ENCODE measurements around the gene DIP2C. TPM values are rescaled to one million over a fixed set of nuclear protein-coding genes. Genes with fewer than 3 reads are reported as not detected.
A peak's percentile ranks its signal among the peaks of the same experiment; 100 is the strongest.

The DIP2C gene
- total RNA-seq, 1 donor from 2014 or later: 10.1 TPM

- Mint-ChIP-seq H3K27ac (peak overlapping the region; percentile 75), H3K4me3 (peak overlapping the region; percentile 19), H3K4me1 (peaks cover 73% of the 10 kb centered on the region)
Observed at GRCh38 chr10:608331-609261, 80.9 kb downstream of the DIP2C start.

DNA sequence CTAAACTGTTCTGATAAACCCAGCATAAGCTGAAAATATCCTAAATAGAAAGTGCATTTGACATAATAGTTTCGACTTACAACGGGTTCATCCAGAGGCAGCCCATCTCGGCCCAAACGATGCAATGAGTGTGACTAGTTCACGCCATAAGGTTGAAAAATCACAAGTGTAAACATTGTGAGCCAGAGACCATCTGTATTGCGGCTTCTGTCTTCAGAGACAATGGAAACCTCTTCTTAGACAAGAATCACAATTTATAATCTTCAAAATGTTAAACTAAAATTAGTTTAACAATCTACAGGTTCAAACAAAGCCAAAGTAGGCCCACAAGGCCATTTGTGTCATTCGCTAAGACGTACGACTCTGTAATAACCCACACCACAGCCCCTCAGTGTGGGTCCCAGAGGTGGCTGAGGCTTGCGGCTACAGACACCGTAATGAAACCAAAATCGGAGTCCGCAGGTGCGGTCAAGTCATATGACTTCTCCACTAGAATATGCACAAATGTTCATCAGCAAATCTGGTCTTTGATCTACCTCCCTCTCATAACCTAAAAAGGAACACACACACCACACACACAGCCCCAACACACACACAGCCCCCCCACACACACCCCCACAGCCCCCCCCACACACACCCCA lies 81.8 kb downstream of the DIP2C start:
- H3K27me3 ChIP-seq: no peaks in the 10 kb centered on the region
- H3K27ac ChIP-seq: no peak overlapping the region
- H3K27me3 Mint-ChIP-seq (ENCODE audit: insufficient read depth, low read depth): no peaks in the 10 kb centered on the region
- H3K4me2 ChIP-seq: no peak overlapping the region
- H2AFZ ChIP-seq (replicated peaks): no peak overlapping the region
- H3K36me3 ChIP-seq: no peaks in the 10 kb centered on the region
- H3K4me3 ChIP-seq: no peak overlapping the region
- H3K36me3 Mint-ChIP-seq: peaks cover 13% of the 10 kb centered on the region
- H3K4me3 Mint-ChIP-seq: no peak overlapping the region
- peaks cover 71% of the 10 kb centered on the region for H3K4me1 Mint-ChIP-seq
- H3K4me1 ChIP-seq: peaks cover 42% of the 10 kb centered on the region
- no peak for TF ChIP-seq EZH2phosphoT487 (IDR thresholded peaks at IDR 0.05)
- TF ChIP-seq, protein P1, sequence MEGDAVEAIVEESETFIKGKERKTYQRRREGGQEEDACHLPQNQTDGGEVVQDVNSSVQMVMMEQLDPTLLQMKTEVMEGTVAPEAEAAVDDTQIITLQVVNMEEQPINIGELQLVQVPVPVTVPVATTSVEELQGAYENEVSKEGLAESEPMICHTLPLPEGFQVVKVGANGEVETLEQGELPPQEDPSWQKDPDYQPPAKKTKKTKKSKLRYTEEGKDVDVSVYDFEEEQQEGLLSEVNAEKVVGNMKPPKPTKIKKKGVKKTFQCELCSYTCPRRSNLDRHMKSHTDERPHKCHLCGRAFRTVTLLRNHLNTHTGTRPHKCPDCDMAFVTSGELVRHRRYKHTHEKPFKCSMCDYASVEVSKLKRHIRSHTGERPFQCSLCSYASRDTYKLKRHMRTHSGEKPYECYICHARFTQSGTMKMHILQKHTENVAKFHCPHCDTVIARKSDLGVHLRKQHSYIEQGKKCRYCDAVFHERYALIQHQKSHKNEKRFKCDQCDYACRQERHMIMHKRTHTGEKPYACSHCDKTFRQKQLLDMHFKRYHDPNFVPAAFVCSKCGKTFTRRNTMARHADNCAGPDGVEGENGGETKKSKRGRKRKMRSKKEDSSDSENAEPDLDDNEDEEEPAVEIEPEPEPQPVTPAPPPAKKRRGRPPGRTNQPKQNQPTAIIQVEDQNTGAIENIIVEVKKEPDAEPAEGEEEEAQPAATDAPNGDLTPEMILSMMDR (IDR thresholded peaks at IDR 0.05): no peak
- no peak overlapping the region for H3K27ac Mint-ChIP-seq
- H3K9ac ChIP-seq: no peak overlapping the region
- peaks cover 5% of the 10 kb centered on the region for H3K9me3 Mint-ChIP-seq
- peaks cover 44% of the 10 kb centered on the region for H3K79me2 ChIP-seq (ENCODE audit: low read depth)
- no peaks in the 10 kb centered on the region for H3K9me3 ChIP-seq (ENCODE audit: low read depth)
- H3F3A ChIP-seq (ENCODE audit: low read depth): peaks cover 39% of the 10 kb centered on the region
- no peak for DNase-seq (ENCODE audit: low spot score)
- peaks cover 60% of the 10 kb centered on the region for H4K20me1 ChIP-seq (ENCODE audit: low read depth)

More at GRCh38 chr10:608331-609261, 80.9 kb downstream of the DIP2C start:
- H3K36me3 Mint-ChIP-seq: peaks cover 13% of the 10 kb centered on the region
- Histone ChIP-seq H3K79me2 (ENCODE audit: low read depth) (peaks cover 46% of the 10 kb centered on the region), H3K27me3 (no peaks in the 10 kb centered on the region), H2AFZ (replicated peaks) (no peak overlapping the region), H3K9ac (no peak overlapping the region), H3K4me2 (peak overlapping the region; percentile 27), H3K27ac (peak overlapping the region; percentile 61), H3K9me3 (ENCODE audit: low read depth) (no peaks in the 10 kb centered on the region), H3K4me3 (no peak overlapping the region), H3F3A (ENCODE audit: low read depth) (peaks cover 39% of the 10 kb centered on the region), H3K4me1 (peaks cover 40% of the 10 kb centered on the region), H3K36me3 (no peaks in the 10 kb centered on the region), H4K20me1 (ENCODE audit: low read depth) (peaks cover 60% of the 10 kb centered on the region)
- peaks cover 2% of the 10 kb centered on the region for H3K27me3 Mint-ChIP-seq (ENCODE audit: insufficient read depth, low read depth)
- TF ChIP-seq EZH2phosphoT487 (IDR thresholded peaks at IDR 0.05): no peak
- TF ChIP-seq, protein P1 (IDR thresholded peaks at IDR 0.05): no peak
- no peak for TF ChIP-seq EZH2 (IDR thresholded peaks at IDR 0.05)
- peaks cover 5% of the 10 kb centered on the region for H3K9me3 Mint-ChIP-seq
- no peak for DNase-seq (ENCODE audit: low spot score)

GRCh38 chr10:606762-607544 lies 82.5 kb downstream of the DIP2C start:
- Histone ChIP-seq H3K4me2 (no peak overlapping the region), H3K27ac (no peak overlapping the region), H3K79me2 (ENCODE audit: low read depth) (peaks cover 44% of the 10 kb centered on the region), H3K4me1 (peaks cover 48% of the 10 kb centered on the region), H3K4me3 (no peak overlapping the region), H3K9ac (no peak overlapping the region), H3K27me3 (no peaks in the 10 kb centered on the region), H4K20me1 (ENCODE audit: low read depth) (peaks cover 60% of the 10 kb centered on the region), H2AFZ (replicated peaks) (no peak overlapping the region), H3K36me3 (no peaks in the 10 kb centered on the region), H3F3A (ENCODE audit: low read depth) (peaks cover 35% of the 10 kb centered on the region), H3K9me3 (ENCODE audit: low read depth) (no peaks in the 10 kb centered on the region)
- no peaks in the 10 kb centered on the region for H3K27me3 Mint-ChIP-seq (ENCODE audit: insufficient read depth, low read depth)
- TF ChIP-seq EZH2 (IDR thresholded peaks at IDR 0.05) (no peak), EZH2phosphoT487 (IDR thresholded peaks at IDR 0.05) (no peak)
- TF ChIP-seq, protein P1 (IDR thresholded peaks at IDR 0.05): no peak
- H3K36me3 Mint-ChIP-seq: peaks cover 16% of the 10 kb centered on the region
- peaks cover 66% of the 10 kb centered on the region for H3K4me1 Mint-ChIP-seq
- H3K27ac Mint-ChIP-seq: no peak overlapping the region
- no peak for DNase-seq (ENCODE audit: low spot score)
- H3K4me3 Mint-ChIP-seq: no peak overlapping the region
- H3K9me3 Mint-ChIP-seq: peaks cover 5% of the 10 kb centered on the region

Data from neural progenitor cell (in vitro differentiated cells).